GM21528 (cell line): ENCODE data around the gene NDUFC1.
A peak's percentile ranks its signal among the peaks of the same experiment; 100 is the strongest.

Experiments used
- ATAC-seq: cut with Tn5 transposase; IDR thresholded peaks from one replicate; pipeline ENCODE4 v1.9.1; 2021; ENCODE audit warnings: mild to moderate bottlenecking, moderate library complexity; ENCODE audit not compliant: unreplicated experiment, low FRiP score

Gene NDUFC1

DNA sequence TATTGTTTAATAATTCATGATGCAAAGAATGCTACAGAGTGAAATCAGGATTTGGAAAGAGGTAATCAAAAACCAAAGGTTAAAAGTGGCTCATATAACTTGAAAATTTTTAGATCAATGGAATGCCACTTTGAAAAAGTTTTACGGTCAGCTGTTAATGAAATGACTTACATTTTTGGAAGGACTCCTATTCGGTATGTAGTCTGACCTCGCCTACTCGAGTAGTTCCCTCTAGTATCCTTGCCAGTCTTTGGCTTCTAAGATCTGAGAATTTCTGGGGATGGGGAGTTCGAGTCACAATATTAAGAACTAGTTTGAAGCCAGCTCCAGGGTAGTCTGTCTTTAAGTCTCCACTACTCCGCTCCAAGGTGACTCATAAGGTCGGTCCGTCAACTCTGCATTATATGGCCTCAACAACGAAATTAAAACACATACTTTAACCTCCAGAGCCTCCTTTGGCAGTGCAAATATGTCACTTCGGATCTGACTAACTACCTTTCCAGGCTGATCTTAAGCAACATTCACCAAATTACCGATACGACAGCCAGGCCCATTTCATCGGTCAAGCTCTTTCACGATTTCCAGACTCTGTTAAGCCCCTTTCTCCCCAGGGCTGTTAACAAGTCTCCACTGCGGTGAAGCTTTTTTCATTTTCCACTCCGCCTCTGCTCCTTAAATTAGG is 1.7 kb downstream of the NDUFC1 start:
- ATAC-seq: peak; percentile 13

DNA sequence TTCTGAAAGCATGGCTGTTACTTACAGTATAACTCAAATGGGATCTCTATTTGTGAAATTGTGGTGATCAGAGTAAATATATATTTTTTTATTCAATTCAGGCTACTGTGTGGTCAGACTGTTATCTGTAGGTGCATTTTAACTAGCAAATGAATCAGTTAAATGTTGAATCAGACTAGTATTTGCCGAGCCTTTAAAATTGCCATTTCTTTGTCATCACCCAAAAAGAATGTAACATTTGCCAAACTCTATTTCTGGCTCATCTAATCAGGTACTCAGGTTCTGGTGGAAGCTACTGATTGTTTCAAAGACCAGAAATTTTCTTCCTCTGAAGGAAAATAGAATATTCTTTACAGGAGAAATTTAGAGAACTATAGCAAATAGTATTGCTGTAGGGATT is 2.7 kb downstream of the NDUFC1 start:
- ATAC-seq: no peak

DNA sequence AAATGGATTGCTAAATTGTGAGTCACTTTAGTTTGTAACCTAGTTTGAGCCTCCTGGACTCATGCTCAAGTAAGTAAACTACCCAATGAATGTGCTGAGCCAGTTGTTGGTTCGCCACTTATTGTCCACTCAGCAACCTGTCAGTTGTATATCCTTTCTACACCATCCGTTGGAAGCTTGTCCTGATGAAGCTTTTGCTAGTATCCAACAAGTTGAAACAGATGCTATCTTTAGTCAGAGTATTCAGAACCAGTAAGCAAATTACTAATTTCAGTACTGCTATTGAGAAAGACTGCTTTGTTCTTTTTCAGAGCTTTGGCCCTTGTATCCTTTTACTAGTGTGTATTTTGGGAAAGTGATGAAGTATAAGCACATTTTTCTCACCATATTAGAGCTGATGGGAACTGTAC is 5.3 kb downstream of the NDUFC1 start:
- ATAC-seq: no peak

DNA sequence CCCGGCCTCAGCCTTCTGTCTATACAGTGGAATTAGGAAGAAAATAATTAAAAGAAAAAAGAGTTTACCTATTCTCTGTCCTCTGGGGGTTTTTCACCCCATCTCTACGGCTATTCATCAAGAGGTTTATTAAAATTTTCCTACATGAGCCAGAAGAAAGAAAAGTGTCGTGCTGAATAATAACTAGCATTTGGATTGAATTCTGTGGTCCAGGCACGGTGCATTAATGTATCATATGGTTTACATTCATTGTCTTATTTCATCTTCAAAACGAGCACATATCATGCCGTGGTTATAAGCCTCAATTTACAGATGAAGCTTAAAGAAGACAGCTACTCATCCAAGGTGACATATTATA is 6.4 kb downstream of the NDUFC1 start:
- ATAC-seq: no peak

DNA sequence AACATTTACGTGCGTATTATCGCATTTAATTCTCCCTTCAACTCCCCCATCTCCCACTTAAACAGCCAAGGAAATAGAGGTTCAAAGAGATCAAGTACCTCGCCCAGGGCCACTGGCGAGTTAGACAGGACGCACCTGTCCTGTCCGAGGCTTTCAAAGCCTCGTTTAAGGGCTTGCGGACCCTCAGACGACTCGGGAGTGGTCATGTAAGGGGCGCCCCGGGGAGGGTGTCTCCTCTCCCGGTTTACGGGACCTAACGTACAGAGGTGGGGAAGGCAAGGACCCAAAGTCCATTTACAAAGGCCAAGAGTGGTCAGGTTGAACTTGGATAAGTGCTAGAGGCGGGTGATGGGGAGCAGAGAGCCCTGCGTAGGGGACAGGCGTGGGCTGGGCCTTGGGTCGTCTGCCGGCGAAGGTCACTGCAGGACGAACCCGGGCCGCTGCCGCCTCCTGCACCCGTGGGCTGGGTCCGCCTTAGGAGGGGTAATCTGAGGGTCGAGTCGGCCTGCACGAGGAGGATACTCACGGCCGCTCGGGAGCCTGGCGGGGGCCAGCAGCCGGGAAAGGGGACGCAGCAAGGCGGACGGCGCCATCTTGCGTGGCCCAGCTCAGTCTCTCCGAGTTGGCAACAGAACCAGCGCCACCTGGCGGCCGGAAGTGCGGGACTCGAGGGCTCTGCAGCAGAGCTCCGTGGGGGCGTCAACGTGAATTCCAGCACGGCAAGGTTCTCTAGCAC is 6.9 kb downstream of the NDUFC1 start:
- ATAC-seq: peak; percentile 95

DNA sequence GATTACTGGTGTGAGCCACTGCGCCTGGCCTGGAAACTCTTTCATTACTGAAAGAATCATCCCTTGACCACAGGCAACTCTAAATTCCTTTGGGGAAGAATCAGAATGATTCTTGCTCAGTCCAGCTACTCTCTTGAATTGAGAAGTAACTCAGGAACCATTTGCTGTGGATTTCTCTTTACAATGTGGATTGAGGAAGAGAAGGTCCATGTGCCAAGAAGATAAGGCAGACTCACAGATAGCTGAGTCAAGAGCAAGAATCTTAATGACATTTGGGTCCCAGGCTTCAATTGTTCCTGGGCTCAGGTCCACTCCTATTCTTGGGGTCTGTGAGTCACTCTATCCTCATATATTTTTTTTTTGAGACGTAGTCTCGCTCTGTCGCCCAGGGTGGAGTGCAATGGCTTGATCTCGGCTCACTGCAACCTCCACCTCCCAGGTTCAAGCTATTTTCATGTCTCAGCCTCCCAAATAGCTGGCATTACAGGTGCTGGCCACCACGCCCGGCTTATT is 16.0 kb downstream of the NDUFC1 start:
- no peak for ATAC-seq

DNA sequence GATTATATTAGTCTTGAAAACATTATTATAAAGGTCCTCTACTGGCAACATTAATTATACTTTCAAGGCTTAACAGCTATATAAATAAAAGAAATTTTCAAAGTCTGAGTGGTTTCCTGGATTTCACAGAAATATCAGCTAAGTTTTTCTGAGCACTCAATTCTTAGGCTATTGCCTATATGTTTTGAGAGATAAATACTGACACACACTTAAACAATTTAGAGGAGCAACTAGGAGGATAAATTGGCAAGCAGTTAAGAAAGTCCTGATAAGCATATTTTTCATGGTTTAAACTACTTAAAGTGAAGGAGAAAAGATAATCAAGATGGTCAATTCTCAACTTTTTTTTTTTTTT is 19.6 kb downstream of the NDUFC1 start:
- no peak for ATAC-seq

DNA sequence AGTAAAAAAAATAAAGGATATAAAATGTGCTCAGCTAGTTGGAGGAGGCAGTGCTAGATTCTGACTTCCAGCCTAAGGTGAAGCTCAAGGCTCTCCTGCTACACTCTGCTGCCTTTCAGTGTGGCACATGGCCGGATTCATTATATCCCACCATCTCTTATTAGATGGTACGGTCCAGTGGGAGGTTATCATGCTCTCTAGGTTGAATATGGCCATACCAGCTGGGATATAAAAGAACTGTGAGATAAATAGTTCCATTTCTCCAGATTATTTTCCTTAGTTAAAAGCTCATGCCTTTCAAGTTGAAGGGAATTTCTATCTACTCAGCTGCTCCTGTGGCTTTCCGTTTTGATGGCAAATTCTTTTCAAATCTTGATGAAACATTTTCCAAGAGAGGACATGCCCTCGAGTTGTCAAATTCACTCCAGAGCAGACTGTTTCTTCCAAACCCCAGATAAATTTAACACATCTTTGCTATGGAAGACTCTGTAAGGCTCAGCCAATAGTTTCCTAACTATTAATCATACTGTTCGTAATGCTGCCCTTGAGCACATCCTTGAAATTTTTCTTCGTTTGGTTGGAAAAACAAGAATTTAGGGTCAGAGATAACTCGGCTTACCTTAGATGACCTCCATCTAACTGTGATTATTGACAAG is 20.1 kb downstream of the NDUFC1 start:
- ATAC-seq: no peak

DNA sequence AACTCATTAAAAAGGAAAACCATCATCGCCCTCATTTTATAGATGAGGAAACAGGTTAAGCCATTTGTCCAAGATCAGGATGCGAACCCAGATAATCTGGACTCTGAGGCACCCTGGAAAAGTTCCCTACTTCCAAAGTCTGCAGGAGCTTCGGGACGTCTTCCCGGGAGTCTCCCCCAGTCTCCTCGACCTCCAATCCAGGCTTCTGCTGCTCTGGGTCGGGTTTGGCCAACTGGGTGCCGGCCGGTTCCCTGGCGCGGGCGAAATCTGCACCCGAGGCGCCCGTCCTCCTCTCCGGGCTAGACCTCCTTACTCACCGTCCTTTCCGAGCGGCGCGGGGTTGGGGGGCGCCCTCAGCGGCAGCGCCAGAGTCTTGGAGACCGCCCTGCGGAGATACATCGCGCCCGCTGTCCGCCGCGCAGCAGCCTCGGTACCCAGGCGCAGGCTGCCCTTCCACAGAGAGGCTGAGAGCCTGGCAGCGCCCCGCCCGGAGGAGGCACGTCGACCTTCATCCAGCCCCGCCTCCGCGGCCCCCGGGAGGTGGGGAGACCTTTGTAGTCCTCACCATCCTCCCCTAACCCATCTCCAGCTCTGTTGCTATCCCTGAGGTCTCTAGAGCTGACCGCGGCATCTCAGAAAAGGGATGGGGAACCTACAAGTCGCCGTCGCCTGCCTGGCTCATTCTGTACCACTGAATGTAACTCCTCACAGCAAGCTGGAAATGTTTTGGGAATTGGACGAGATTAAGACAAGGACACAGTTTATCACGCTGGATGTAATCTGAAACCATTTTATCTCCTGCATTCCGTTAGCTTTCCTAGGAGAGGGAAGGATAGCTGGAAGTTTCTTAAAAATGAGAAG is 22.3 kb downstream of the NDUFC1 start, which contains the start of gene MGARP:
Gene MGARP (minus strand): TSS at position 466 of the 861 bp plus-strand sequence. CDS start 67 bp downstream, at position 399.
- ATAC-seq: no peak

DNA sequence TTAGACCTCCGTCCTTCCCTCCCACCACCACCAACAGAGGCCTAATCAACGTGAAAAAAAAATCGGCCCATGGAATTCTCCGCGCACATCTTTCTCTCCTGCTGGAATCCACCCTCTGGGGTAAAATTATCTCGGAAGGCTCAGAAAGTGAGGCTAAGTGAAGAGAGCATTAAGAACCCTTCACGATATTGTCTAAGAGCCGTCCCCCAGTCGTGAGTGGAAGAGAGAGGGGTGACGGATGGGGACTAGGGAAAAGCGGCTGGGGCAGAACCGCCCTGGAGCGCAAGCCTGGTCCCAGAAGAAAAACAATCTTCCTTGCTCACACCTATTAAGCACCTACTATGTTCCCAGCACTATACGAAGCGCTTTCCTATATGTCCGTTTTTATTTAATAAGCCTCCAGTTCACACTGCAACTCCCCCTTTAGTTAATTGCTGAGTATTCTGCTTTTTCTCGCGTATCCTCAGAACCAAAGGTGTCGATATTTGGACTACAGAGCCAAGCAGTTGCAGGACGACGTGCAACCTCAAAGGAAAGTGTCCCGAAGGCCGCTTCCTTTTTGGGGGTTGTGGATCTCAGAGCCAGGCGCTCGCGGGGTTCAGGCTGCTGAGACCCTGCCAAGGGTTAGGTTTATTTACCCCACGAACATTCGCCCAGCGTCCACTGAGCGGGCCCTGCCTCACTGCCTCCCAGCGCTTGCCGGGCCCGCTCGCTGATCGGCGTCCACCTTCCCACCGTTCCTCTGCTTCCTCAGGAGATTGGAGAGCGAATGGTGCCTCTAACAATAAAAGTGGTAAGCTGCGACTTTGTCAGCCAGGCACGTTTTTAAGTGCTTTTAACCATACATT is 23.1 kb downstream of the NDUFC1 start:
- ATAC-seq: no peak

DNA sequence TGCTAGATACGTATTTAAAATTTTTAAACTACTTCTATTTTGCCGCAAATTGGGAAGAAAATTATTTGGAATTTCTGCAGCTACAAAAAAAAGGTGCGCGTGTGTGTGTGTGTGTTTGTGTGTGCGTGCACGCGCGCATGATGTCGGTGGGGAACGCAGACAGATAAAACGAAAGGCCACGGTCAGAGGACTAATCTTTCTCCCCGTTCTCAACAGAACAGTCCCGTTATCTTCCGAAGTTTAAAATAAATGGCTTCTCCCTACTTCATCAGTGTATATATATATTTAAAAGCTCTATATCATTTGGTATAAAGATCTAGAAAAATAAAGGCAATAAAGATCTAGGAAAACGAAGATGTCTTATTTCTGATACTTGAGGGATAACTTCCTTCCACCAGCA is 23.8 kb downstream of the NDUFC1 start:
- ATAC-seq: no peak

DNA sequence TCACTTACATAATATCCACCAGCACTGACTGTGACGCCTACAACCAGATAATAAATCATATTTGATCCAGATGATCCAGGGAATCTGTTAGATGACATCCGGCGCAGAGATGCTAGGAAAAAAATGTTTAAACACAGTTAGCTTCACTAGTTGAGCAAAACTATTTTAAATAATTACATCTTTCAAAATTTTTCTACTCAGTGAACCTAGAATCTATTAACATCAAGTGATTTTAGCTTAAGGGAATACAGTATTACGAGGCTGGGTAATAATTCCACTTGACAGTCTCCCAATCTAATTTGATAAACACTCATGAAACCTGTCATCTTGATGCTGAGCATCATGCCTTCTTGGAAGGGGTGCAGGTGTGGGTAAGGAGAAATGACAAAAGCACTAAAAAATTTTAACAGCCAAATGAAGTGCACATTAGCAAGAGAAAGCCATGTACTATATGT is 27.0 kb downstream of the NDUFC1 start:
- no peak for ATAC-seq

DNA sequence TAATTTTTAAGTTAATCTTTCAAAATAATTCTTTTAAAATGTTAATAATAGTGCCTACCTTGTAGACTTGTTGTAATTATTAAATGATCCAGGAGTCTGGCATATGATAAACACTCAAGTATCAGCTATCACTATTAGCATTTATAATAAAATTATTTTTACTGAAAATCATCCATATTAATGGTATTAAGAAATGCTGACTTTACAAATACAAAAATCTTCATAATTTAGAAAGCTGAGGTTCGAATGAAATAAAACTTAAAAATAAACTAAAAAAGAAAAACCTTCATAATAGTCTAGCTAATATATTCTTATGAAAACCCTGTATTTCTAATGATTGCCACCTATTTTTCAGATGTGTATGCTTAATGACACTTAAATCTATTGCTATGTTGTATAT is 27.5 kb downstream of the NDUFC1 start:
- no peak for ATAC-seq

DNA sequence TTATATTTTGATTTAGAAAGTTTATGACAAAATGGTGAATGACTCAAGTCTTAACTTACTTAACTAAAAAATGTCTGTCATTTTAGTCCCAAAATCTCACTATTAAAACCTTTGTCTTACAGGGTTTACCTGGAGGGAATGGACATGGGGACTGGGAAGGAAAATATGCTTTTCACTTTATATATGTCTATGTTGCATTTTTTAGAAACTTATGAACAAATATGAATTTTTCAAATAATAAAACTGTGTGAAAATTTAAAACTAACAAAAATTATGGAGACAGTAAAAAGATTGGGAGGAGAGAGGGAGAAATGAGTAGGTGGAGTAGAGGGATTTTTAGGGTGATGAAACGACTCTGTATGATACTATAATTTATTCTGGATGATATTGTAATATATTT is 28.4 kb downstream of the NDUFC1 start:
- no peak for ATAC-seq

DNA sequence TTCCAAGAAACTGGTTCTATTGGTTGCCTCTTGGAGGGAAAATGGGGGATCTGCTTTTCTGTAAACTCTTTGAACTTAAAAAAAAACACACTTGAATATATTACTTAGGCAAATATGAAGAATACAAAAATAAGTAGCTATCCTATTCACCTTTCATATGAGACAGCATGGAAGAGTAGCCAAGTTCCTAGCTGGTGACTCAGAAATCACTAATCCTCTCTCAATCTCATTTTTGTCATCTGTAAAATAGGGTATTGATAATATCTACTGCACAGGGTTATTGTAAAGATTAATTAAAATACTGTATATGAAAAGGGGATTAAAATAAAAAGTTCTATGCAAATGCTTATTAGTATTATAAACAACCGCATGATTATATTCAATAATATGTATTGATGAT is 35.0 kb downstream of the NDUFC1 start:
- ATAC-seq: no peak

DNA sequence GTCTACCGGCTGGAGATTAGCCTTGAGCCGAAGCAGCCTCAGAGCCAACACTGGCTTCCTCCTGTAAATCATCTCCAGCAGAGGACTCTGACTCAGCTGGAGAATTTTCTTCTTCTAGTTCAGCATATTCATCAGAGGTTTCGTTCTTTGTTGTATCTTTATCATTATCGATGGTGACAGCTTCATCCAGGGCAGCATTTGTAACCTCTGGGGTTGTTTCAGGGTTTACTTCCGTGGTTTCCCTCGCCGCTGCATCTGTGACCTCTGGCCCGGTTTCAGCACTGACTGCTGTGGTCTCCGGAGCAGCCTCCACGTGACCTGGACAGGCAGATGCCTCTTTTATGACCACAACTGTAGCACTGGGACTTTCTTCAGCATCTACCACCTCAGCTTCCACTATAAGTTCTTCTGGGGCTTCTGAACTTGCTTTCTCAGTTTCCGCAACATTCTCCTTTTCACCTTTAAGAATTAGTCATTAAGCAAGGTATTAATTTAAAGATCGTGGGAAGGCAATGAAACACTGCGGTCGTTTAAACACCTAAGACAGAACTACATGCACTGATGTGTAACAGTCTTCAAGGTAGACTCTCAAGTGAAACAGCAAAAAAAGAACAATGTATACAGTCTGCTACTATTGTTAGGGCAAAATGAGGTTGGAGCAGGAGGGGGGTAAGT is 35.6 kb downstream of the NDUFC1 start:
- peak; percentile 99 for ATAC-seq

DNA sequence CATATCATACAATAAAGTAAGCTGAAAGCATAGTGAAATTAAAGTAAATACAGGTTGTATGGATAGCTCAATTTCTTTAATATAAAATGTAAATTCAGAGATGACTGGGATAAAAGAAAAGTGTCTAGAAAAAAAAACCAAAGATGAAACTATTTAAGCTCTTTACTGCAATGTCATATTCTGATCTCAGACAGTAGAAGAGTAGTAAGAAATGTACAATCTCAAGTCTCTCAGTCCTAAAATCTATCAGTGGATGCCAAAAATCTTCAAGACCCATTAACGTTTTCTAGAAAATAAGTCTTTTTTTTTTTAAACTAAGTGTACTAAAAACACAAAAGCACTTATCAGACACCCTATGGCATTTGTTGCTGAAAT is 36.1 kb downstream of the NDUFC1 start:
- no peak for ATAC-seq

DNA sequence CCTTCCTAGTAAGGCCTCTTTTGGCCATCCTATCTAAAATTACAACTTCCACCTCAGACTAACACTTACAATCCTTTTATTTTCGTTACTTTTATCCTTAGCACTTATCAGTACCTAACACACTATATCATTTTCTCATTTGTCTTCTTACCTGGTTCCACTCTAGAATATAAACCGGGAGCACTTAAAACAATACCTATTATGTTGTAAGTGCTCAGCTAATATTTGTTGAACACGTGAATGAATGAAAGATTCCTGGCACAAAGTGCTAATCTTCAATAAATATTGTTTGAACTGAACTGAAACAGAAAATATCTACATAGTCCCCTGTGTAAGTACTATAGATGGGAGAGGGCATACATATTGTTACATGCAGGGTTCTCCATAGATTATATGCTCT is 36.6 kb downstream of the NDUFC1 start:
- no peak for ATAC-seq

DNA sequence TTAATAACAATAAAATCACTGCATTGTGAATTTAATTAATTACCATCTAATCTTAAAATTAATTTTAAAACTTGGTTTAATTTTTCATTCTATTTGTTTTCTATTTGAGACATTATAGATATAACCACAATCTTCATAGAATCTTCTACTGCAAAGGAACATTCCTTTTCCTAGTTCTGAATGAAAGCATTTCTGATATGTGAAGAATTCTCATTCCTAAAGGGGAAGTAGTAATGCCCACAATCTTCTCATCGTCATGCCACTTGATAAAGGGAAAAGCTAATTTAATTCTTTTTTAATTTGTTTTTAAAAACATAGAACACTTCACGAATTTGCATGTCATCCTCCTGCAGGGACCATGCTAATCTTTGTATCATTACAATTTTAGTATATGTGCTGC is 45.9 kb downstream of the NDUFC1 start:
- no peak for ATAC-seq
